IMR-90 (cell line): ENCODE data around the gene TTC7B. TPM values are rescaled to one million over a fixed set of nuclear protein-coding genes. Genes with fewer than 3 reads are reported as not detected.

Experiments used
- ATAC-seq: fragments of 200-7000 bp; cut with Tn5 transposase; 2 replicates; pipeline ENCODE4 v1.9.1; 2020; ENCODE audit warnings: low read depth, mild to moderate bottlenecking, moderate library complexity
- BruUV-seq: library from RNA; stranded (reverse); fragments of 400-500 nt; replicated peaks from 2 replicates; lab custom pipeline; 2021; lab: Mats Ljungman, UMichigan
- CTCF ChIA-PET: fragments of 300-600 bp; formaldehyde crosslinking; extraction: SDS; loops from one replicate; lab custom pipeline; 2021; ENCODE audit warnings: antibody characterized with exemption; lab: Yijun Ruan, JAX
- POLR2A ChIA-PET: fragments of 300-600 bp; sonication (Branson Sonifier 250); formaldehyde crosslinking; loops from one replicate; lab custom pipeline; 2022; ENCODE audit warnings: antibody characterized with exemption; ENCODE audit not compliant: unreplicated experiment; lab: Charles Lee
- DNase-seq: peaks from one replicate; pipeline ENCODE4 v3.0.0; 2013
- H2AFZ ChIP-seq: replicated peaks from 2 replicates; pipeline ENCODE3; 2013; ENCODE audit warnings: low read length, mild to moderate bottlenecking; ENCODE audit not compliant: poor library complexity
- H2AK5ac ChIP-seq: 2 replicates; pipeline ENCODE4 v1.6.1; 2013; ENCODE audit warnings: low read depth, low read length, inconsistent platforms
- H2AK9ac ChIP-seq: replicated peaks from 2 replicates; pipeline ENCODE3; 2013; ENCODE audit warnings: mild to moderate bottlenecking, low read depth, low read length, moderate library complexity; ENCODE audit not compliant: poor library complexity
- H2BK120ac ChIP-seq: 2 replicates; pipeline ENCODE4 v1.6.1; 2013; ENCODE audit warnings: low read depth, low read length, inconsistent platforms
- H2BK15ac ChIP-seq: 3 replicates; pipeline ENCODE4 v1.6.1; 2013; ENCODE audit warnings: low read depth, low read length, inconsistent platforms
- H2BK20ac ChIP-seq: 2 replicates; pipeline ENCODE4 v1.6.1; 2013; ENCODE audit warnings: low read depth, mild to moderate bottlenecking, inconsistent platforms, low read length, moderate library complexity
- H2BK5ac ChIP-seq: 2 replicates; pipeline ENCODE4 v1.6.1; 2013; ENCODE audit warnings: mild to moderate bottlenecking, low read depth, low read length, inconsistent platforms; ENCODE audit not compliant: poor library complexity, severe bottlenecking
- H3K14ac ChIP-seq: replicated peaks from 2 replicates; pipeline ENCODE4 v1.6.1; 2013; ENCODE audit warnings: low read depth, low read length, inconsistent platforms
- H3K18ac ChIP-seq: 2 replicates; pipeline ENCODE4 v1.6.1; 2013; ENCODE audit warnings: low read depth, low read length, control low read depth
- H3K23ac ChIP-seq: 2 replicates; pipeline ENCODE4 v1.6.1; 2013; ENCODE audit warnings: low read depth, low read length, inconsistent platforms
- H3K27ac ChIP-seq: 2 replicates; pipeline ENCODE4 v1.5.1; 2013; ENCODE audit warnings: mild to moderate bottlenecking, control low read depth, low read length; ENCODE audit not compliant: insufficient read depth
- H3K27me3 ChIP-seq: 2 replicates; pipeline ENCODE4 v1.6.1; 2013; ENCODE audit warnings: low read length; ENCODE audit not compliant: control insufficient read depth, insufficient read depth
- H3K36me3 ChIP-seq: 2 replicates; pipeline ENCODE4 v1.6.1; 2013; ENCODE audit warnings: low read length, mixed read lengths; ENCODE audit not compliant: control insufficient read depth, insufficient read depth
- H3K4ac ChIP-seq: 2 replicates; pipeline ENCODE4 v1.6.1; 2013; ENCODE audit warnings: low read depth, low read length, inconsistent platforms
- H3K4me1 ChIP-seq: 2 replicates; pipeline ENCODE4 v1.6.1; 2013; ENCODE audit warnings: low read length, mixed read lengths; ENCODE audit not compliant: control insufficient read depth, insufficient read depth
- H3K4me2 ChIP-seq: 2 replicates; pipeline ENCODE4 v1.6.1; 2013; ENCODE audit warnings: low read depth, mild to moderate bottlenecking, control low read depth, low read length, moderate library complexity
- H3K4me3 ChIP-seq: 2 replicates; pipeline ENCODE4 v1.5.1; 2013; ENCODE audit warnings: low read depth, mild to moderate bottlenecking, control low read depth, low read length, moderate library complexity; ENCODE audit not compliant: insufficient read depth
- H3K56ac ChIP-seq: 2 replicates; pipeline ENCODE4 v1.6.1; 2013; ENCODE audit warnings: low read length, inconsistent platforms; ENCODE audit not compliant: insufficient read depth; ENCODE audit errors: extremely low read depth
- H3K79me1 ChIP-seq, 2 experiments: 2 replicates each; pipeline ENCODE4 v1.6.1; 2013; ENCODE audit warnings: low read length in 2 of 2, inconsistent platforms in 1 of 2, low read depth in 1 of 2
- H3K9ac ChIP-seq: 2 replicates; pipeline ENCODE4 v1.6.1; 2013; ENCODE audit warnings: low read depth, low read length, control low read depth
- H3K9me1 ChIP-seq: 2 replicates; pipeline ENCODE4 v1.6.1; 2013; ENCODE audit warnings: low read length, inconsistent platforms; ENCODE audit not compliant: insufficient read depth
- H3K9me3 ChIP-seq: 2 replicates; pipeline ENCODE4 v1.6.1; 2013; ENCODE audit warnings: low read length; ENCODE audit not compliant: control insufficient read depth, insufficient read depth
- H4K20me1 ChIP-seq: 2 replicates; pipeline ENCODE4 v1.6.1; 2013; ENCODE audit warnings: low read length, inconsistent platforms; ENCODE audit not compliant: insufficient read depth
- H4K5ac ChIP-seq: 2 replicates; pipeline ENCODE4 v1.6.1; 2013; ENCODE audit warnings: mild to moderate bottlenecking, low read depth, low read length, control low read depth
- H4K8ac ChIP-seq, 2 experiments: 2 replicates each; pipeline ENCODE4 v1.6.1; 2013; ENCODE audit warnings: low read depth in 2 of 2, low read length in 2 of 2, control low read depth in 1 of 2, inconsistent platforms in 1 of 2
- H4K91ac ChIP-seq: 2 replicates; pipeline ENCODE4 v1.6.1; 2013; ENCODE audit warnings: low read depth, low read length, inconsistent platforms; ENCODE audit not compliant: insufficient read depth
- ELK1 ChIP-seq: fragments of 150-350 bp; IDR thresholded peaks from 2 replicates; pipeline ENCODE4 v1.6.1; 2016; ENCODE audit warnings: low read depth, mild to moderate bottlenecking, low read length, moderate library complexity, borderline replicate concordance
- RCOR1 ChIP-seq: IDR thresholded peaks from 2 replicates; pipeline ENCODE4 v1.6.1; 2012; ENCODE audit warnings: mild to moderate bottlenecking, low read length, improper control_type of control experiment; ENCODE audit not compliant: insufficient replicate concordance
- SMC3 ChIP-seq: fragments of 150-350 bp; IDR thresholded peaks from 2 replicates; pipeline ENCODE4 v1.6.1; 2016; ENCODE audit warnings: low read depth, mild to moderate bottlenecking, antibody characterized with exemption, low read length, moderate library complexity
- WGBS, 2 experiments: methylation state at CpG; one replicate each; pipeline versions ENCODE4 v1.1.5 to v1.1.7; 2013; ENCODE audit warnings: missing lambda C conversion rate in 2 of 2; ENCODE audit not compliant: insufficient read length in 1 of 2; ENCODE audit errors: extremely low coverage in 2 of 2; 5-methylcytosine and 5-hydroxymethylcytosine counted together
- dilution Hi-C: fragments of 300-500 bp; cut with HindIII; formaldehyde crosslinking; loops from one replicate; pipeline ENCODE4 v1.14.3; 2018; ENCODE audit warnings: low sequenced_read_pairs; ENCODE audit not compliant: unreplicated experiment
- in situ Hi-C: fragments of 300-500 bp; cut with MboI; formaldehyde crosslinking; loops from 3 replicates; pipeline ENCODE4 v1.14.3; 2019; ENCODE audit warnings: low sequenced_read_pairs, inconsistent platforms, mixed read lengths
- intact Hi-C: fragments of 100-400 bp; cut with micrococcal nuclease; formaldehyde crosslinking; loops from 2 replicates; pipeline ENCODE4 v1.10.0; 2022
- polyA plus RNA-seq, 3 experiments: library from polyadenylated mRNA; depleted of rRNA; stranded (reverse); fragments of >200 nt; gene quantifications; 2 replicates each; pipeline ENCODE4 v1.2.3, GENCODE V29; 2012; ENCODE audit warnings: low replicate concordance in 1 of 3
- total RNA-seq: library from RNA; depleted of rRNA; stranded (reverse); fragments of >200 nt; gene quantifications from 2 replicates; pipeline ENCODE4 v1.2.3, GENCODE V29; 2012

TTC7B gene
- total and polyA plus RNA-seq, 2 of the 4 experiments (the other 2 are of a cell fraction), result 18.1 to 35.3 TPM

DNA sequence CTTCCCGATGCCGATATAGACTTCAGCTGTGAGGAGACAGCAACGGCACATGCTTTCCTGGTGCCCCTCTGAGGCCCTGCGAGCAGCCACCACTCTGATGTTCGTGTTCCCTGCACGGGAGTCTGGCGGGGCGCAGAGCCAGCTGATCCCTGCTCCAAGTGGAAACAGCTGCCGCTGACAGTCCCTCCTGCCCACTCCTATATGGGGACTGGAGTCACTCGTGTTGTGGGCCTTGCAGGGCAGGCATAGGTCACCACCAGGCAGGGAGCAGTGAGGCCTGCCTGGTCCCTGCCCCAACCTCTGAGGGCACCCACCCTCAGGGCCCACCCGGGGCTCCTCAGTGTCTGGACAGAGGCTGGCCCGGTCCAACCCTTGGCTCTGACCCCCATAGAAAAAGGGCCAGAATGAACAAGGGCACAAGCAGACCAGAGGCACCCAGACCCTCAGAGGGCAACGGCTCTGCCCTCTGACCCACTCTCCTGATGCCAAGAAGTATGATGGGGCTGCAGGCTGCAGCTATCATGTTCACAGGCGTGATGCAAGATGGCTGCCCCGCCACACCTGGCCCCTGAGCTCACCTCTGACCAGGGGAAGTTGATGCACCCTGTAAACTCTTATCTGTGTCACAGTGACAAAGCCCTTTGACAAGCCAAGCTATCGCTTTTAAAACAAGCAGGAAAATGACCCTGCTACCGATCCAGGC, 237.8 kb downstream of the TTC7B start:
- Histone ChIP-seq H4K5ac (no peak overlapping the region), H3K14ac (no peak overlapping the region), H3K4me2 (no peak overlapping the region), H4K20me1 (no peaks in the 10 kb centered on the region), H3K56ac (no peak overlapping the region), H3K9me1 (no peaks in the 10 kb centered on the region; the same call in 1 of the 2 replicates), H2AK9ac (no peak overlapping the region), H2AK5ac (no peak overlapping the region), H3K4me1 (peaks cover 7% of the 10 kb centered on the region; the same call in 1 of the 2 replicates), H2BK15ac (no peak overlapping the region), H3K27ac (no peak overlapping the region), H4K91ac (no peak overlapping the region), H2BK20ac (no peak overlapping the region), H3K27me3 (no peaks in the 10 kb centered on the region), H3K4me3 (no peak overlapping the region), H2AFZ (no peak overlapping the region), H2BK5ac (no peak overlapping the region), H3K4ac (no peak overlapping the region), H3K23ac (no peak overlapping the region), H3K36me3 (peaks cover 5% of the 10 kb centered on the region; the same call in 1 of the 2 replicates), H2BK120ac (no peak overlapping the region), H3K79me1 (no peaks in the 10 kb centered on the region; a peak in 2 of 4 replicates), H3K18ac (no peak overlapping the region), H3K9me3 (no peaks in the 10 kb centered on the region), H4K8ac (no peak overlapping the region), H3K9ac (no peak overlapping the region)
- POLR2A ChIA-PET, result no interaction called here
- TF ChIP-seq ELK1, result no peak
- TF ChIP-seq SMC3, result no peak
- TF ChIP-seq RCOR1, result no peak
- intact Hi-C loops (no loop called here), in situ Hi-C loops (no loop called here), dilution Hi-C loops (no loop called here)
- 53% methylated on average over 7 of the region's 17 CpGs; no CpG with 5 or more reads in 1 of the 2 experiments for WGBS, 2 experiments
- DNase-seq (no peak), ATAC-seq (no peak)
- BruUV-seq, result no TSS peak
- CTCF ChIA-PET, result interaction anchor here (1.1 kb wide), 1 partner anchor 14 kb away, joined by 3 read pairs; no protein-coding TSS in a partner anchor
